Measurements from ENCODE around the gene LRRC74B. TPM values are rescaled to one million over a fixed set of nuclear protein-coding genes. Genes with fewer than 3 reads are reported as not detected.
"Not testable (repeated sequence)": the region's sequence is repeated elsewhere in the genome, so short reads cannot be mapped to it uniquely, and the experiment has no call there.

Gene LRRC74B
- polyA plus RNA-seq, 3 donors: not detected

DNA sequence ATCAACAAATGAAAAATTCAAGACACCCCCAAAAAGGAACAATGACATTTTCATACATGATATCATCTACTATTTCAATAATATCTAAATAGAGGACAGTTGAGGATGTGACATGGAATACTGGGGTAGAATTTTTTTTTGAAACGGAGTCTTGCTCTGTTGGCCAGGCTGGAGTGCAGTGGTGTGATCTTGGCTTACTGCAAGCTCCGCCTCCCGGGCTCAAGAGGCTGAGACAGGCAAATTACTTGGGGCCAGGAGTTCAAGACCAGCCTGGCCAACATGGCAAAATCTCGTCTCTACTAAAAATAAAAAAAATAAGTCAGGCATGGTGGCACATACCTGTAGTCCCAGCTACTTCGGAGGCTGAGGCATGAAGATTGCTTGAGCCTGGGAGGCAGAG is 41.4 kb downstream of the LRRC74B start:
- H3K4me2 ChIP-seq (replicated peaks; ENCODE audit: extremely low read depth, low read length, poor library complexity, severe bottlenecking): no peak overlapping the region
- no peak overlapping the region for H3K27ac Mint-ChIP-seq
- 91% methylated on average over 4 of the region's 5 CpGs for WGBS (ENCODE audit: insufficient coverage)
- no peak overlapping the region for H2AFZ ChIP-seq (ENCODE audit: insufficient read depth, low read depth, low read length, poor library complexity, severe bottlenecking)
- DNase-seq: no peak
- no peaks in the 10 kb centered on the region for H4K20me1 ChIP-seq (ENCODE audit: insufficient read depth, low read length)
- TF ChIP-seq, protein P1, sequence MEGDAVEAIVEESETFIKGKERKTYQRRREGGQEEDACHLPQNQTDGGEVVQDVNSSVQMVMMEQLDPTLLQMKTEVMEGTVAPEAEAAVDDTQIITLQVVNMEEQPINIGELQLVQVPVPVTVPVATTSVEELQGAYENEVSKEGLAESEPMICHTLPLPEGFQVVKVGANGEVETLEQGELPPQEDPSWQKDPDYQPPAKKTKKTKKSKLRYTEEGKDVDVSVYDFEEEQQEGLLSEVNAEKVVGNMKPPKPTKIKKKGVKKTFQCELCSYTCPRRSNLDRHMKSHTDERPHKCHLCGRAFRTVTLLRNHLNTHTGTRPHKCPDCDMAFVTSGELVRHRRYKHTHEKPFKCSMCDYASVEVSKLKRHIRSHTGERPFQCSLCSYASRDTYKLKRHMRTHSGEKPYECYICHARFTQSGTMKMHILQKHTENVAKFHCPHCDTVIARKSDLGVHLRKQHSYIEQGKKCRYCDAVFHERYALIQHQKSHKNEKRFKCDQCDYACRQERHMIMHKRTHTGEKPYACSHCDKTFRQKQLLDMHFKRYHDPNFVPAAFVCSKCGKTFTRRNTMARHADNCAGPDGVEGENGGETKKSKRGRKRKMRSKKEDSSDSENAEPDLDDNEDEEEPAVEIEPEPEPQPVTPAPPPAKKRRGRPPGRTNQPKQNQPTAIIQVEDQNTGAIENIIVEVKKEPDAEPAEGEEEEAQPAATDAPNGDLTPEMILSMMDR (IDR thresholded peaks at IDR 0.05): no peak
- H3K9me3 Mint-ChIP-seq: no peaks in the 10 kb centered on the region
- no peaks in the 10 kb centered on the region for H3K9me3 ChIP-seq (replicated peaks in 1 of 2; ENCODE audit: control insufficient read depth in 1 of 2, insufficient read depth in 1 of 2, low read length in 2 of 2)
- no peaks in the 10 kb centered on the region for H3K36me3 ChIP-seq (replicated peaks in 1 of 2; ENCODE audit: control insufficient read depth in 1 of 2, insufficient read depth in 2 of 2, low read length in 2 of 2)
- H3K27ac ChIP-seq (ENCODE audit: low read depth in 1 of 2, low read length in 2 of 2): no peak overlapping the region
- no peak overlapping the region for H3K4me3 ChIP-seq (replicated peaks in 1 of 3; ENCODE audit: low read depth in 2 of 3, low read length in 3 of 3)
- H3K27me3 ChIP-seq (ENCODE audit: control insufficient read depth in 2 of 2, insufficient read depth in 2 of 2, low read length in 2 of 2): no peaks in the 10 kb centered on the region
- H3K9ac ChIP-seq (ENCODE audit: insufficient read depth, low read length, poor library complexity, severe bottlenecking): no peak overlapping the region
- H3K27me3 Mint-ChIP-seq (ENCODE audit: low read depth in 3 of 3): peaks cover 2 to 9% (median 8%) of the 10 kb centered on the region in 3 donors
- no peaks in the 10 kb centered on the region for H3K4me1 ChIP-seq (ENCODE audit: control insufficient read depth in 1 of 2, insufficient read depth in 2 of 2, low read length in 2 of 2)
- no peak overlapping the region for H3K4me3 Mint-ChIP-seq
- intact Hi-C loops (cut with micrococcal nuclease): no loop called here
- H3K36me3 Mint-ChIP-seq: no peaks in the 10 kb centered on the region
- no peaks in the 10 kb centered on the region for H3K4me1 Mint-ChIP-seq
- no peaks in the 10 kb centered on the region for H3K79me2 ChIP-seq (ENCODE audit: insufficient read depth, low read length)

DNA sequence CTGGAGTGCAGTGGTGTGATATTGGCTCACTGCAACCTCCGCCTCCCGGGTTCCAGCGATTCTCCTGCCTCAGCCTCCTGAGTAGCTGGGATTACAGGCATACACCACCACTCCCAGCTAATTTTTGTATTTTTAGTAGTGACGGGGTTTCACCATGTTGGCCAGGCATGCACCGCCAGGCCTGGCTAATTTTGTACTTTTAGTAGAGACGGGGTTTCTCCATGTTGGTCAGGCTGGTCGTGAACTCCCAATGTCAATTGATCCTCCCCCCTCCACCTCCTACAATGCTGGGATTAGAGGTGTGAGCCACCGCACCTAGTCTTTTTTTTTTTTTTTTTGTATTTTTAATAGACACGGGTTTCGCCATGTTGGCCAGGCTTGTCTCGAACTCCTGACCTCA is 42.2 kb downstream of the LRRC74B start:
- H3K4me3 ChIP-seq (replicated peaks in 1 of 3; ENCODE audit: low read depth in 2 of 3, low read length in 3 of 3); DNase-seq; H3K4me1 ChIP-seq (ENCODE audit: control insufficient read depth in 1 of 2, insufficient read depth in 2 of 2, low read length in 2 of 2); intact Hi-C loops (cut with micrococcal nuclease); H3K9me3 Mint-ChIP-seq; H3K9me3 ChIP-seq (replicated peaks in 1 of 2; ENCODE audit: control insufficient read depth in 1 of 2, insufficient read depth in 1 of 2, low read length in 2 of 2); H3K9ac ChIP-seq (ENCODE audit: insufficient read depth, low read length, poor library complexity, severe bottlenecking); H3K27me3 ChIP-seq (ENCODE audit: control insufficient read depth in 2 of 2, insufficient read depth in 2 of 2, low read length in 2 of 2); H3K79me2 ChIP-seq (ENCODE audit: insufficient read depth, low read length); H4K20me1 ChIP-seq (ENCODE audit: insufficient read depth, low read length); H3K36me3 ChIP-seq (replicated peaks in 1 of 2; ENCODE audit: control insufficient read depth in 1 of 2, insufficient read depth in 2 of 2, low read length in 2 of 2); H3K4me3 Mint-ChIP-seq; H3K27ac ChIP-seq (ENCODE audit: low read depth in 1 of 2, low read length in 2 of 2); H3K27ac Mint-ChIP-seq; H2AFZ ChIP-seq (ENCODE audit: insufficient read depth, low read depth, low read length, poor library complexity, severe bottlenecking); H3K4me2 ChIP-seq (replicated peaks; ENCODE audit: extremely low read depth, low read length, poor library complexity, severe bottlenecking); H3K36me3 Mint-ChIP-seq; H3K4me1 Mint-ChIP-seq; H3K27me3 Mint-ChIP-seq (ENCODE audit: low read depth in 3 of 3): not testable (repeated sequence)
- WGBS (ENCODE audit: insufficient coverage): 100% methylated on average over 3 of the region's 11 CpGs

DNA sequence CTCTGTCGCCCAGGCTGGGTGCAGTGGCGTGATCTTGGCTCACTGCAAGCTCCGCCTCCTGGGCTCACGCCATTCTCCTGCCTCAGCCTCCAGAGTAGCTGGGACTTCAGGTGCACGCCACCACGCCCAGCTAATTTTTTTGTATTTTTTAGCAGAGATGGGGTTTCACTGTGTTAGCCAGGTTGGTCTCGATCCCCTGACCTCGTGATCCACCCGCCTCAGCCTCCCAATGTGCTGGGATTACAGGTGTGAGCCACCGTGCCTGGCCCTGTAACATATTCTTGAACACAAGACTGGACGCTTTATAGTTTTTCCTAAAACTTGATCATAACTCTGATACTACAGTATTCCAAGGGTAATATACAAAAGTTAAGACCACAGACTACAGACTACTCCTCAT is 45.5 kb downstream of the LRRC74B start:
- DNase-seq; H3K27me3 ChIP-seq (ENCODE audit: control insufficient read depth in 2 of 2, insufficient read depth in 2 of 2, low read length in 2 of 2); H3K79me2 ChIP-seq (ENCODE audit: insufficient read depth, low read length); H3K4me1 Mint-ChIP-seq; H3K4me3 Mint-ChIP-seq; H3K27ac ChIP-seq (ENCODE audit: low read depth in 1 of 2, low read length in 2 of 2); H3K36me3 Mint-ChIP-seq; H3K27me3 Mint-ChIP-seq (ENCODE audit: low read depth in 3 of 3); H3K9me3 ChIP-seq (replicated peaks in 1 of 2; ENCODE audit: control insufficient read depth in 1 of 2, insufficient read depth in 1 of 2, low read length in 2 of 2); H3K4me2 ChIP-seq (replicated peaks; ENCODE audit: extremely low read depth, low read length, poor library complexity, severe bottlenecking); H2AFZ ChIP-seq (ENCODE audit: insufficient read depth, low read depth, low read length, poor library complexity, severe bottlenecking); H3K9ac ChIP-seq (ENCODE audit: insufficient read depth, low read length, poor library complexity, severe bottlenecking); H3K36me3 ChIP-seq (replicated peaks in 1 of 2; ENCODE audit: control insufficient read depth in 1 of 2, insufficient read depth in 2 of 2, low read length in 2 of 2); H3K9me3 Mint-ChIP-seq; H4K20me1 ChIP-seq (ENCODE audit: insufficient read depth, low read length); H3K27ac Mint-ChIP-seq; H3K4me1 ChIP-seq (ENCODE audit: control insufficient read depth in 1 of 2, insufficient read depth in 2 of 2, low read length in 2 of 2); H3K4me3 ChIP-seq (replicated peaks in 1 of 3; ENCODE audit: low read depth in 2 of 3, low read length in 3 of 3); intact Hi-C loops (cut with micrococcal nuclease): not testable (repeated sequence)
- WGBS (ENCODE audit: insufficient coverage): 92% methylated on average over 7 of the region's 11 CpGs

Measured in CD14-positive monocyte (primary cell).